SK-N-SH (cell line): ENCODE data around the gene THSD7A. TPM values are rescaled to one million over a fixed set of nuclear protein-coding genes. Genes with fewer than 3 reads are reported as not detected.

ENCODE experiments used
- CTCF ChIA-PET: fragments of 300-600, 350-600 bp; formaldehyde crosslinking; extraction: SDS; loops from one replicate; lab custom pipeline; 2021; lab: Yijun Ruan, JAX
- POLR2A ChIA-PET: fragments of 350-600 bp; sonication (Branson Sonifier 250); formaldehyde crosslinking; extraction: SDS; loops from one replicate; lab custom pipeline; 2020; ENCODE audit warnings: antibody characterized with exemption, inconsistent platforms; lab: Yijun Ruan, JAX
- DNase-seq: peaks from one replicate; pipeline ENCODE4 v3.0.0; 2012
- H2AFZ ChIP-seq: fragments of 200-600 bp; sonication (generic); 2 replicates; pipeline ENCODE4 v1.8.1; 2016; ENCODE audit warnings: antibody characterized with exemption, mild to moderate bottlenecking, low read depth
- H3F3A ChIP-seq: fragments of 200-600 bp; sonication (generic); replicated peaks from 2 replicates; pipeline ENCODE3; 2016; ENCODE audit warnings: antibody characterized with exemption, mild to moderate bottlenecking; ENCODE audit not compliant: insufficient read depth
- H3K27ac ChIP-seq, 2 experiments: fragments of 200-500 bp in 1 of 2; fragments of 200-600 bp in 1 of 2; sonication (Bioruptor generic) in 1 of 2; sonication (generic), shearing (Covaris generic) in 1 of 2; 2 replicates each; pipeline versions ENCODE4 v1.5.1 to v1.6.1; 2014 to 2016; ENCODE audit warnings: low read depth in 2 of 2, inconsistent platforms in 1 of 2, low read length in 1 of 2, mild to moderate bottlenecking in 1 of 2, mixed read lengths in 1 of 2
- H3K27me3 ChIP-seq: fragments of 200-600 bp; sonication (generic), shearing (Covaris generic); 2 replicates; pipeline ENCODE4 v1.6.1; 2016; ENCODE audit warnings: mixed run types; ENCODE audit not compliant: insufficient read depth
- H3K36me3 ChIP-seq, 2 experiments: fragments of 200-500 bp in 1 of 2; fragments of 200-600 bp in 1 of 2; sonication (Bioruptor generic) in 1 of 2; sonication (generic) in 1 of 2; replicated peaks in 1 of 2; 2 replicates each; pipeline versions ENCODE3 to v1.5.1; 2014 to 2016; ENCODE audit warnings: low read length in 1 of 2, mild to moderate bottlenecking in 1 of 2; ENCODE audit not compliant: insufficient read depth in 2 of 2, control insufficient read depth in 1 of 2
- H3K4me1 ChIP-seq, 2 experiments: fragments of 200-500 bp in 1 of 2; fragments of 200-600 bp in 1 of 2; sonication (Bioruptor generic) in 1 of 2; sonication (generic), shearing (Covaris generic) in 1 of 2; 2 replicates each; pipeline versions ENCODE4 v1.5.1 to v1.6.1; 2014 to 2016; ENCODE audit warnings: low read depth in 1 of 2, low read length in 1 of 2, mixed run types in 1 of 2; ENCODE audit not compliant: insufficient read depth in 2 of 2, control insufficient read depth in 1 of 2
- H3K4me2 ChIP-seq: fragments of 200-600 bp; sonication (generic), shearing (Covaris generic); 2 replicates; pipeline ENCODE4 v1.6.1; 2017; ENCODE audit warnings: mixed run types
- H3K4me3 ChIP-seq, 2 experiments: fragments of 200-500 bp in 1 of 2; fragments of 200-600 bp in 1 of 2; sonication (Bioruptor generic) in 1 of 2; sonication (generic), shearing (Covaris generic) in 1 of 2; 2 replicates each; pipeline versions ENCODE4 v1.5.1 to v1.8.1; 2014 to 2016; ENCODE audit warnings: low read depth in 2 of 2, inconsistent platforms in 1 of 2, low read length in 1 of 2, mild to moderate bottlenecking in 1 of 2, mixed read lengths in 1 of 2, moderate library complexity in 1 of 2
- H3K79me2 ChIP-seq: fragments of 200-600 bp; sonication (generic); 2 replicates; pipeline ENCODE4 v1.8.1; 2017; ENCODE audit warnings: mild to moderate bottlenecking; ENCODE audit not compliant: insufficient read depth
- H3K9ac ChIP-seq: fragments of 200-600 bp; sonication (generic); 2 replicates; pipeline ENCODE4 v1.6.1; 2017; ENCODE audit warnings: mixed run types
- H3K9me2 ChIP-seq: fragments of 200-600 bp; sonication (generic); 2 replicates; pipeline ENCODE4 v1.6.1; 2017; ENCODE audit warnings: mixed run types
- H3K9me3 ChIP-seq: fragments of 200-600 bp; sonication (generic); 2 replicates; pipeline ENCODE4 v1.6.1; 2017; ENCODE audit warnings: mixed run types, mild to moderate bottlenecking, moderate library complexity
- H4K20me1 ChIP-seq: fragments of 200-600 bp; sonication (generic); 2 replicates; pipeline ENCODE4 v1.6.1; 2017; ENCODE audit warnings: mild to moderate bottlenecking, mixed run types; ENCODE audit not compliant: insufficient read depth
- CHD2 ChIP-seq: fragments of 150-350 bp; IDR thresholded peaks from 2 replicates; pipeline ENCODE4 v1.6.1; 2018; ENCODE audit warnings: low read length; ENCODE audit not compliant: partially characterized antibody
- ELF1 ChIP-seq: IDR thresholded peaks from 2 replicates; pipeline ENCODE4 v1.4.0; 2012
- EP300 ChIP-seq, 2 experiments: IDR thresholded peaks; 2 replicates each; pipeline versions ENCODE4 v1.4.0 to v1.6.1; 2012; ENCODE audit warnings: borderline replicate concordance in 1 of 2, low read depth in 1 of 2, low read length in 1 of 2
- FOSL2 ChIP-seq: IDR thresholded peaks from 2 replicates; pipeline ENCODE4 v1.4.0; 2012; ENCODE audit warnings: low read depth, mild to moderate bottlenecking, moderate library complexity, borderline replicate concordance
- FOXJ3 ChIP-seq: sonication (generic); formaldehyde crosslinking; IDR thresholded peaks from 2 replicates; pipeline ENCODE4 v1.5.1; 2020; ENCODE audit warnings: mild to moderate bottlenecking, missing genetic modification reagents
- GABPA ChIP-seq: IDR thresholded peaks from 2 replicates; pipeline ENCODE4 v1.4.0; 2012; ENCODE audit warnings: low read depth, mild to moderate bottlenecking
- GATA2 ChIP-seq: sonication (generic); formaldehyde crosslinking; IDR thresholded peaks from 2 replicates; pipeline ENCODE4 v1.5.0; 2020; ENCODE audit warnings: mild to moderate bottlenecking, missing genetic modification reagents
- MXI1 ChIP-seq: IDR thresholded peaks from 2 replicates; pipeline ENCODE4 v1.6.1; 2012; ENCODE audit warnings: mild to moderate bottlenecking, low read depth, low read length, improper control_type of control experiment
- NFIC ChIP-seq: IDR thresholded peaks from 2 replicates; pipeline ENCODE4 v1.4.0; 2012; ENCODE audit warnings: borderline replicate concordance
- POLR2AphosphoS5 ChIP-seq: IDR thresholded peaks from 2 replicates; pipeline ENCODE4 v1.6.1; 2012; ENCODE audit warnings: low read depth, low read length
- RAD21 ChIP-seq: IDR thresholded peaks from 2 replicates; pipeline ENCODE4 v1.6.1; 2012; ENCODE audit warnings: mild to moderate bottlenecking, low read length
- RCOR1 ChIP-seq: fragments of 150-350 bp; IDR thresholded peaks from 2 replicates; pipeline ENCODE4 v1.6.1; 2017; ENCODE audit warnings: antibody characterized with exemption, low read length
- RFX5 ChIP-seq: IDR thresholded peaks from 2 replicates; pipeline ENCODE4 v1.6.1; 2012; ENCODE audit warnings: mild to moderate bottlenecking, improper control_type of control experiment, low read length
- SIN3A ChIP-seq: IDR thresholded peaks from 2 replicates; pipeline ENCODE4 v1.6.1; 2012; ENCODE audit warnings: low read depth, mild to moderate bottlenecking, low read length, moderate library complexity, borderline replicate concordance
- TAF1 ChIP-seq: IDR thresholded peaks from 2 replicates; pipeline ENCODE4 v1.6.1; 2012; ENCODE audit warnings: low read depth, mild to moderate bottlenecking, low read length, moderate library complexity, borderline replicate concordance
- TCF12 ChIP-seq: IDR thresholded peaks from 2 replicates; pipeline ENCODE4 v1.4.0; 2012
- TEAD4 ChIP-seq: IDR thresholded peaks from 2 replicates; pipeline ENCODE4 v1.4.0; 2012; ENCODE audit warnings: mild to moderate bottlenecking, borderline replicate concordance; ENCODE audit not compliant: insufficient read depth
- YY1 ChIP-seq: IDR thresholded peaks from 2 replicates; pipeline ENCODE4 v1.4.0; 2012; ENCODE audit warnings: low read depth, mild to moderate bottlenecking
- WGBS: methylation state at CpG from one replicate; pipeline ENCODE4 v1.1.6; 2017; ENCODE audit warnings: low lambda C conversion rate; 5-methylcytosine and 5-hydroxymethylcytosine counted together
- polyA plus RNA-seq, 3 experiments: library from polyadenylated mRNA; depleted of rRNA; stranded (reverse); fragments of >200 nt; gene quantifications; 2 replicates each; pipeline ENCODE4 v1.2.3, GENCODE V29; 2012
- TF ChIP-seq, protein P1 (sequence below): IDR thresholded peaks from 2 replicates; pipeline ENCODE4 v1.6.1; 2012; ENCODE audit warnings: mild to moderate bottlenecking, low read depth, low read length, moderate library complexity
- TF ChIP-seq, protein P2 (sequence below): IDR thresholded peaks from 2 replicates; pipeline ENCODE4 v1.4.0; 2012; ENCODE audit warnings: low read depth
- TF ChIP-seq, protein P3 (sequence below): IDR thresholded peaks from 2 replicates; pipeline ENCODE4; 2012
- TF ChIP-seq, protein P4 (sequence below): IDR thresholded peaks from 2 replicates; pipeline ENCODE4 v1.4.0; 2012; ENCODE audit warnings: low read depth, borderline replicate concordance

THSD7A gene
- polyA plus RNA-seq, 1 of the 3 experiments (the other 2 are of a cell fraction) = 0.16 TPM

DNA sequence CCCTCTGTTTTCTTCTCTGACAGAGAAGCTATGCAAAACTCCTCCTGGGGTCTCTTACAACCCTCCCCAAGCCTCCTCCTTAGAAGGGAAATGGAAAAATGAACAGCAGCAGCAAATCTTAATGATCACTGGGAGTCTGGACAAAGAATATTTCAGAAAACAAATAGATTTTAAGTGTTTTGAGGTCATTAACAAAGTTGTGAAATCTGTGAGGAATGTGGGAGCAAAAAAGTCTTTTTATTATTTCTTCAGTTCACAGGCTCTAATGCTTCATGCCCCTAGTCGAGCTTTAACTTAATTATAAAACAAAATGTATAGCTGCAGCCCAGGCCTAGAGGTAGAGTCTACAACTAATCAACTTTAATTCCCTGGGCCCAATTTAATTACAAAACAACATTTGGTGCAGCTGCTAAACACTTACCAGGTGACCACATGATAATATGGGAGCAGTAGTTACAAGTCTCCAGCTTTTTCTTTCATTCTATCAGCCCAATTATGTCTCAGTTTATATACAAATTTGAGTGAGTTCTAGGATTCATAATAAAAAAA, 293.2 kb downstream of the THSD7A start:
- Histone ChIP-seq H3K9me2 (no peaks in the 10 kb centered on the region), H3K4me1 (peaks cover 0 to 36% of the 10 kb centered on the region in 2 experiments; a peak in 2 of 4 replicates), H3K36me3 (peaks cover 0 to 21% of the 10 kb centered on the region in 2 experiments), H2AFZ (no peak overlapping the region), H3K9ac (no peak overlapping the region), H4K20me1 (no peaks in the 10 kb centered on the region), H3K79me2 (no peaks in the 10 kb centered on the region), H3K9me3 (no peaks in the 10 kb centered on the region), H3K27me3 (no peaks in the 10 kb centered on the region), H3F3A (no peaks in the 10 kb centered on the region), H3K4me2 (no peak overlapping the region), H3K27ac (peak overlapping the region in 1 of 2 experiments; percentile 98; a peak in 2 of 4 replicates), H3K4me3 (no peak overlapping the region)
- TF ChIP-seq CHD2 = peak; percentile 85
- peak; percentile 49 for TF ChIP-seq RAD21
- TF ChIP-seq TAF1 = no peak
- TF ChIP-seq, protein P1, sequence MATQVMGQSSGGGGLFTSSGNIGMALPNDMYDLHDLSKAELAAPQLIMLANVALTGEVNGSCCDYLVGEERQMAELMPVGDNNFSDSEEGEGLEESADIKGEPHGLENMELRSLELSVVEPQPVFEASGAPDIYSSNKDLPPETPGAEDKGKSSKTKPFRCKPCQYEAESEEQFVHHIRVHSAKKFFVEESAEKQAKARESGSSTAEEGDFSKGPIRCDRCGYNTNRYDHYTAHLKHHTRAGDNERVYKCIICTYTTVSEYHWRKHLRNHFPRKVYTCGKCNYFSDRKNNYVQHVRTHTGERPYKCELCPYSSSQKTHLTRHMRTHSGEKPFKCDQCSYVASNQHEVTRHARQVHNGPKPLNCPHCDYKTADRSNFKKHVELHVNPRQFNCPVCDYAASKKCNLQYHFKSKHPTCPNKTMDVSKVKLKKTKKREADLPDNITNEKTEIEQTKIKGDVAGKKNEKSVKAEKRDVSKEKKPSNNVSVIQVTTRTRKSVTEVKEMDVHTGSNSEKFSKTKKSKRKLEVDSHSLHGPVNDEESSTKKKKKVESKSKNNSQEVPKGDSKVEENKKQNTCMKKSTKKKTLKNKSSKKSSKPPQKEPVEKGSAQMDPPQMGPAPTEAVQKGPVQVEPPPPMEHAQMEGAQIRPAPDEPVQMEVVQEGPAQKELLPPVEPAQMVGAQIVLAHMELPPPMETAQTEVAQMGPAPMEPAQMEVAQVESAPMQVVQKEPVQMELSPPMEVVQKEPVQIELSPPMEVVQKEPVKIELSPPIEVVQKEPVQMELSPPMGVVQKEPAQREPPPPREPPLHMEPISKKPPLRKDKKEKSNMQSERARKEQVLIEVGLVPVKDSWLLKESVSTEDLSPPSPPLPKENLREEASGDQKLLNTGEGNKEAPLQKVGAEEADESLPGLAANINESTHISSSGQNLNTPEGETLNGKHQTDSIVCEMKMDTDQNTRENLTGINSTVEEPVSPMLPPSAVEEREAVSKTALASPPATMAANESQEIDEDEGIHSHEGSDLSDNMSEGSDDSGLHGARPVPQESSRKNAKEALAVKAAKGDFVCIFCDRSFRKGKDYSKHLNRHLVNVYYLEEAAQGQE = no peak
- TF ChIP-seq RFX5 = 0 out of 2 replicates have a peak, but pooled peaks have one; percentile 69
- TF ChIP-seq, protein P2, sequence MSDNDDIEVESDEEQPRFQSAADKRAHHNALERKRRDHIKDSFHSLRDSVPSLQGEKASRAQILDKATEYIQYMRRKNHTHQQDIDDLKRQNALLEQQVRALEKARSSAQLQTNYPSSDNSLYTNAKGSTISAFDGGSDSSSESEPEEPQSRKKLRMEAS = no peak
- no peak for TF ChIP-seq NFIC
- no peak for TF ChIP-seq ELF1
- TF ChIP-seq TEAD4 = no peak
- TF ChIP-seq RCOR1 = peak; percentile 90
- peak in 1 of 2 experiments; percentile 97; a peak in 2 of 4 replicates for TF ChIP-seq EP300 (IDR thresholded peaks at IDR 0.05; ENCODE audit: borderline replicate concordance in 1 of 2, low read depth in 1 of 2, low read length in 1 of 2)
- TF ChIP-seq POLR2AphosphoS5 = no peak
- TF ChIP-seq GATA2 = peak; percentile 64
- TF ChIP-seq, protein P3, sequence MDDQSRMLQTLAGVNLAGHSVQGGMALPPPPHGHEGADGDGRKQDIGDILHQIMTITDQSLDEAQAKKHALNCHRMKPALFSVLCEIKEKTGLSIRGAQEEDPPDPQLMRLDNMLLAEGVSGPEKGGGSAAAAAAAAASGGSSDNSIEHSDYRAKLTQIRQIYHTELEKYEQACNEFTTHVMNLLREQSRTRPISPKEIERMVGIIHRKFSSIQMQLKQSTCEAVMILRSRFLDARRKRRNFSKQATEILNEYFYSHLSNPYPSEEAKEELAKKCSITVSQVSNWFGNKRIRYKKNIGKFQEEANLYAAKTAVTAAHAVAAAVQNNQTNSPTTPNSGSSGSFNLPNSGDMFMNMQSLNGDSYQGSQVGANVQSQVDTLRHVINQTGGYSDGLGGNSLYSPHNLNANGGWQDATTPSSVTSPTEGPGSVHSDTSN = no peak
- no peak for TF ChIP-seq GABPA
- no peak for TF ChIP-seq SIN3A
- no peak for TF ChIP-seq FOSL2
- TF ChIP-seq TCF12 = 0 out of 2 replicates have a peak, but pooled peaks have one; percentile 10
- TF ChIP-seq YY1 = no peak
- TF ChIP-seq, protein P4, sequence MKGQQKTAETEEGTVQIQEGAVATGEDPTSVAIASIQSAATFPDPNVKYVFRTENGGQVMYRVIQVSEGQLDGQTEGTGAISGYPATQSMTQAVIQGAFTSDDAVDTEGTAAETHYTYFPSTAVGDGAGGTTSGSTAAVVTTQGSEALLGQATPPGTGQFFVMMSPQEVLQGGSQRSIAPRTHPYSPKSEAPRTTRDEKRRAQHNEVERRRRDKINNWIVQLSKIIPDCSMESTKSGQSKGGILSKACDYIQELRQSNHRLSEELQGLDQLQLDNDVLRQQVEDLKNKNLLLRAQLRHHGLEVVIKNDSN = no peak
- peak; percentile 50; the same call in 1 of the 2 replicates for TF ChIP-seq MXI1
- peak; percentile 72 for TF ChIP-seq FOXJ3
- CTCF ChIA-PET = interaction anchor here (0.7 to 1.7 kb wide), 4 partner anchors 14 to 292 kb away, joined by 3 to 6 read pairs (median 4); no protein-coding TSS in a partner anchor
- 17% methylated on average over 1 of the region's 1 CpG for whole genome bisulfite sequencing
- POLR2A ChIA-PET = interaction anchor here (1.3 kb wide), 1 partner anchor 292 kb away, joined by 5 read pairs; no protein-coding TSS in a partner anchor
- DNase-seq = peak; percentile 52
